Stimulated activated CD4-positive, alpha-beta T cell treated with anti-CD3 and anti-CD28 coated beads, Interleukin-2, amount 100 ng/mL, for 4 hours (primary cell): Measurements from ENCODE around the gene GIN1.
"Not testable (repeated sequence)": the region's sequence is repeated elsewhere in the genome, so short reads cannot be mapped to it uniquely, and the experiment has no call there.

ENCODE experiments used
- DNase-seq: peaks from one replicate; pipeline ENCODE4 v3.0.0-alpha.2; 2020; ENCODE audit warnings: low read depth

The GIN1 gene, protein sequence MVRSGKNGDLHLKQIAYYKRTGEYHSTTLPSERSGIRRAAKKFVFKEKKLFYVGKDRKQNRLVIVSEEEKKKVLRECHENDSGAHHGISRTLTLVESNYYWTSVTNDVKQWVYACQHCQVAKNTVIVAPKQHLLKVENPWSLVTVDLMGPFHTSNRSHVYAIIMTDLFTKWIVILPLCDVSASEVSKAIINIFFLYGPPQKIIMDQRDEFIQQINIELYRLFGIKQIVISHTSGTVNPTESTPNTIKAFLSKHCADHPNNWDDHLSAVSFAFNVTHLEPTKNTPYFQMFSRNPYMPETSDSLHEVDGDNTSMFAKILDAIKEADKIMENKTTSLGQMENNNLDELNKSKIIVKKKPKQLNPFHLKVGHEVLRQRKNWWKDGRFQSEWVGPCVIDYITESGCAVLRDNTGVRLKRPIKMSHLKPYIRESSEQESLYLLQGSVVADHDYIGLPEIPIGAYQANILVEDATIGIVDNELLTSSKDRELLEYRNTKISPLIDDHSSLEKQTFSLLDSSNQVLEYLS

DNA sequence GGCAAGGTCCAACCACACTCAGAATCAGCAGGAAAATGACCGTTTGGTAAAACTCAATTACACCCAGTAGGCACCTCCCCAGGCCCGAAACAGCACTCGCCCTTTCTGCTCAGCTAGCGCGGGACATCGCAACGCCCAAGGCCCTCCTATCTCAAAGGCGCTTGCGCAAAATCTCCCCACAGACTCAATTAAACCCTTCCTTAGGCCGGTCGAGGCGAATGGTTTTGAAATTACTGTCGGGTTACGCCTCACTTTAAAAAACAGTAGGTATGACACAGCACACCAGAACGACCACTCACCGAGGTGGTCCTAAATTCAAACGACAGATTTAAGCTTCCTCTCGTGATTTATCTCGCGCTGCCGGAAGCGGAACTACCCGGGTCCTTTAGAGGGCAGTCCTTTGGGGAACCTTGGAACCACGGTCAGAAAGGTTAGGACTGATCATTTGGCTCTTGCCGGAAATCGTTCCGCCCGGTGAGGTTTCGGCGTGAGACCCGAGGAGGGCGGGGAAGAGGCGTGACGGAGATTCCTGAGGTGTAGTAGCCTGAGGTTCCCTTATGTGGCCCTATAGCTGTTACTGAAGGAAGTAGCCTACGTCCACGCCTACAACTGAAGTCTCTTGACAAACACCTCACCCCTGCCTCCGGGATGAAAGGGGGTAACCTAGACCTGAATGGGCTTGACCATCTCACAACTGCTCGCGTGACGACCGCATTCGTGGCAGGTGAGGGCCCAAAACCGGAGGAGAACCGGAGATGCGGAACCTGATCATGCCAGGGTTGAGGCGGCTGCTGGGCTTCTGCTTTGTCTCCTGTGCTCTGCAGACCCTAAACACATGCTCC, at the start of gene GIN1, which contains the start of gene PPIP5K2:
TSS of gene GIN1 (minus strand) at position 374 of the 842 bp plus-strand sequence. CDS start 11,431 bp downstream, outside the sequence.
TSS of gene PPIP5K2 (plus strand) at position 537 of the 842 bp plus-strand sequence. CDS start 9,289 bp downstream, outside the sequence.
- DNase-seq = peak; percentile 94

DNA sequence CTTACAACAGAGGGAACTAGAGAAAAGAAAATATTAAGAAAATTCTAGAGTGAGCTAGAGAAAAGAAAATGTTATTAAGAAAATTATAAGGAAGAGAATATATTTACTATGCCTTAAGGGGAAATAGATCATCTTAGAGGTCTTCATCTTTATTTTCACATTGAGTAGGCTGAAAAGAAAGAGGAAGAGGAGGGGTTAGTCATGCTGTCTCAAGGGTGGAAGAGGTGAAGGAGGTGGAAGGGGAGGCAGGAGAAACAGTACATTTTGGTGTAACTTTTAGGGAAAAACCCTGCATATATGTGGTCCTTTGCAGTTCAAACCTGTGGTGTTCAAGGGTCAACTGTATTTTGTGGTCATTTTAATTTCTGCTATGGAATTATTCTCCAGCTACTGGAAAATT, 46.8 kb upstream of the GIN1 start:
- DNase-seq = no peak

DNA sequence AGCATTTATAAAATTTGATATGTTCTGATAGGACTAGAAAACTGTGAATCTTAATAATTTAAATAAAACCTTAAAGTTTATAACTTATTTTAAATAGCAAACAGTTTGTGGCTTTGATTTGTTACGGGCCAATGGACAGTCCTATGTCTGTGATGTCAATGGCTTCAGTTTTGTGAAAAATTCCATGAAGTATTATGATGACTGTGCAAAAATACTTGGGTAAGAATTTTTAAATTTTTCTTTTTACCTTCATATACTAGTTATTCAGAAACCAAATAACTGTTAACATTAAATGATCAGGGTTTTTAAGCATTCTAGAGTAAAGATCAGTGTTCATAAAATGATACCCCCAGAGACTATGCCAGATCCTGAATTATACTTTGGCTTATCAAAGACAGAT, 31.2 kb upstream of the GIN1 start:
- no peak for DNase-seq

DNA sequence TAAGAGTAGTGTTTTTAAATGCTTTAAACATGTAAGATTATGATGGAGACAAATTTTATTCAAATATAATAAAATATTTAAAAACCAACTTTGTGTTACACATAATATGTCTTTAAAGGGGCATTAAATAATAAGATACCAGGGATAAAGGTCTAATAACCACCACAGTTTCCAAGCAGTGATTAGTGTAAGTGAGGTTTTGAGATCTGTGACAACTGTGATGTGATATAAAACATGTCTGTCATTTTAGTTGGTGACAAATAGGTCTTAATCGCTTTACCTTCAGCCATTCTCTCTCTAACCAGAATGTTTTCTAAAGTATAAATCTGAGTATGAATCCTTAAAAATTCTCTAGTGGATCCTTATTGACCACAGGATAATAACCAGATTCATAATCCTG, 28.3 kb upstream of the GIN1 start:
- no peak for DNase-seq

DNA sequence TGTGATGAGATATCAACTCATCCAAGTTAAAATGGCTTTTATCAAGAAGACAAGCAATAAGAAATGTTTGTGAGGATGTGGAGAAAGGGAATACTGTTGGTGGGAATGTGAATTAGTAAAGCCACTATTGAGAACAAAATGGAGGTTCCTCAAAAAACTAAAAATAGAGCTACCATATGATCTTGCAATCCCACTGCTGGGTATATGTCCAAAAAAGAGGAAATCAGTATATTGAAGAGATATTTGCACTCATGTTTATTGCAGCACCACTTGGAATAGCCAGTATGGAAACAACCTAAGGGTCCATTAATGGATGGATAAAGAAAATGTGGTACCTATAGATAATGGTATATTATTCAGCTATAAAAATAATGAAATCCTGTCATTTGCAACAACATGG, 25.3 kb upstream of the GIN1 start:
- no peak for DNase-seq

DNA sequence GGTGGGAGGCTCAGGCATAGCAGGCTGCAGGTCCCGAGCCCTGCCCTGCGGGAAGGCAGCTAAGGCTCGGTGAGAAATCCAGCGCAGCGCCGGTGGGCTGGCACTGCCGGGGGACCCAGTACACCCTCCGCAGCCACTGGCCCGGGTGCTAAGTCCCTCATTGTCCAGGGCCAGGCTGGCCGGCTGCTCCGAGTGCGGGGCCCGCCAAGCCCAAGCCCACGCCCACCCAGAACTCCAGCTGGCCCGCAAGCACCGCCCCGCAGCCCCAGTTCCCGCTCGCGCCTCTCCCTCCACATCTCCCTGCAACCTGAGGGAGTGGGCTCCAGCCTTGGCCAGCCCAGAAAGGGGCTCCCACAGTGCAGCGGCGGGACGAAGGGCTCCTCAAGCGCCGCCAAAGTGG, 22.2 kb upstream of the GIN1 start:
- DNase-seq = not testable (repeated sequence)

DNA sequence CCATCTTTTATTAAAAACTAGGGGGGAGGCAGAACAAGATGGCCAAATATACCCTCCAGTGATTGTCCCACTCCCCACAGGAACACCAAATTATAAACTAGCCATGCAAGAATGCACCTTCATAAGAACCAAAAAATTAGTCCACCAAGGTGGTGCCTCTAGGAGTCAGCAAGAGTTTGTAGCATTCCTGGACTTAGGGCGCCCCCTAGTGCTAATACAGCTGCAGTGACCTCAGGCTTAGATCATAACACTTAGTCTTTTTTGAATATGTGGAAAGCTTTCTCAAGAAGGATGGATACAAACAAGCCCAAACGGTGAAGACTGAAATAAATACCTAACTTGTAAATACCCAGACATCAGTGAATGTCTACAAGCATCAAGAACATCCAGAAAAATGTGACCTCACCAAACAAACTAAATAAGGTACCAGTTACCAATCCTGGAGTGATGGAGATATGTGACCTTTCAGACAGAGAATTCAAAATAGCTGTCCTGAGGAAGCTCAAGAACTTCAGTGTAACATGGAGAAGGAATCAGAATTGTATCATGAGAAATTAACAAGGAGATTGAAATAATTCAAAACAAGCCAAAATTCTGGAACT, 19.4 kb upstream of the GIN1 start:
- DNase-seq = peak; percentile 73

DNA sequence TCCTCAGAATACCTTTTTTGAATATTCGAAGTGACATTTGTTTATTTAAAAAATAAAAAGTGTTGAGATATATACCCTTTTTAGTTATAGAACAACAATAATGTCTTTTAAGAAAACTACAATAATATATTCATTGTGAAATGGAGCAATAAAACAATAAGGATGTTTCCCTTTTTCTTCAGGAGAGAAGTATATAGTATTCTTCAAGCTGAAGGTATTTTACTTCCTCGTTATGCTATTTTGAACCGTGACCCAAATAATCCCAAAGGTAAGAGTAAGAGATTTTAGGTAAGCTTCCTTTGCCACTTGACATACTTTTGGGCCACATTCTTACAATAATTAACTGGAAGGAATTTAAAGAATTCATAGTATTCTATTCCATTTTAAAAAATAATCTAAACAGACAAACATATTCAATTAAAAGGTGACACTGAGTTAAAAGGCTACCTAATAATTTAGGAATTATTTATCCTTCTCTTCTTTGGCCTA, 18.3 kb upstream of the GIN1 start:
- DNase-seq = no peak

DNA sequence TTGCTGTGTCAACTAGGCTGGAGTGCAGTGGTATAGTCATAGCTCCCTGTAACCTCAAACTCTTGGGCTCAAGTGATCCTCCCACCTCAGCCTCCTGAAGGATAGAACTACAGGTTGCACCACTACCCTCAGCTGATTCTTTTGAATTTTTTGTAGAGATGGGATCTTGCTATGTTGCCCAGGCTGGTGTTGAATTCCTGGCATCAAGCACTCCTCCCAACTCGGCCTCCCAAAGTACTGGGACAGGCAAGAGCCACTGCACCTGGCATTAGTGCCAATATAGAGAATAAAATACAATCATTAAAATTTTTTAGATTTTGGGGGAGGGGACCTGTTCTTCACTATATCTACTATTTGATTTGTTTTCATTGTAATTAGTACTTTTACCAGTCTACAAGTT, 15.5 kb upstream of the GIN1 start:
- DNase-seq = no peak

DNA sequence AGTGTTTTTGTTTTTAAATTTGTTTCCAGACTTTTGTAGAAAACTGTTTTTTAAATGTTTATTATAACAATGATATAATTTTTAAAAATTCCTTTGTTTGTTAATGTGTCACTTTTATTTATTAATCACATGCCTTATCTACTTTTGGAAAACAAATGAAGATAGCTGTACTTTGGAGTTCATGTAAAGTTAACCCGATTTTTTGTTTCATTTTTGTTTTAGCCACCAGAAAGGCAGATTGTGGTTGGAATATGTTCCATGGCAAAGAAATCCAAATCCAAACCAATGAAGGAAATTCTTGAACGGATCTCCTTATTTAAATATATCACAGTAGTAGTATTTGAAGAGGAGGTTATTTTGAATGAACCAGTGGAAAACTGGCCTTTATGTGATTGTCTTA, 13.3 kb upstream of the GIN1 start:
- no peak for DNase-seq

DNA sequence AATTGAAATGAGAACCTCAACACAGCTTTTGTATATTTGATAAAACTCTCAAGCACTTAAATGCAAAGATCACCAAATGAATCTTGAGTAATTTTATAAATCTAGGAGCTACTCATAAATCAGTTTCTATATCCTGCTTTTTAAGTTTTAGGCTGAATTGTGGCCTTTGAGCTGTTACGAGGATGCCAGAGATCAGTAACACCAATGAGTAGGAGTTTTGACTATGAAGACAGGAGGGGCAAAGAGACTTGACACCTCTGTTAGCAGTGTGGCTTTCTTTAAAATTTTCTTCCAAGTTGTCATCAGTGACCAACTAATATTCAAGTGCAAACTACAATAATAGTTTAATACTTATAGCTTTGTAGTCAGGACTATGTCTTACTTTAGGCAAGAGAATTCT, 12.7 kb upstream of the GIN1 start:
- no peak for DNase-seq

DNA sequence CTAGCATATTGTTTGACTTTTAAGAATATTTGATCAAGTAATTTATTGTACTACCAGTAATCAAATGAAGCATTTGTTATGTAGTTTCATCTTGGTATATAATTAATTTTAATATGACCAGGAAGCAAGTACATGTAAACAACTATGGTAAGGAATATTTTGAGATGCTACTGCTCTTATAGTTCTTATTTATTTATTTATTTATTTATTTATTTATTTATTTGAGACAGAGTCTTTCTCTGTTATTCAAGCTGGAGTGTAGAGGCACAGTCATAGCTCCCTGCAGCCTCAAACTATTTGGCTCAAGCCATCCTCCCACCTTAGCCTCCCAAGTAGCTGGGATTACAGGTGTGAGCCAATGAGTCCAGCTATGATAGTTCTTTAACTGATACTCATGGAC, 8.3 kb upstream of the GIN1 start:
- no peak for DNase-seq

DNA sequence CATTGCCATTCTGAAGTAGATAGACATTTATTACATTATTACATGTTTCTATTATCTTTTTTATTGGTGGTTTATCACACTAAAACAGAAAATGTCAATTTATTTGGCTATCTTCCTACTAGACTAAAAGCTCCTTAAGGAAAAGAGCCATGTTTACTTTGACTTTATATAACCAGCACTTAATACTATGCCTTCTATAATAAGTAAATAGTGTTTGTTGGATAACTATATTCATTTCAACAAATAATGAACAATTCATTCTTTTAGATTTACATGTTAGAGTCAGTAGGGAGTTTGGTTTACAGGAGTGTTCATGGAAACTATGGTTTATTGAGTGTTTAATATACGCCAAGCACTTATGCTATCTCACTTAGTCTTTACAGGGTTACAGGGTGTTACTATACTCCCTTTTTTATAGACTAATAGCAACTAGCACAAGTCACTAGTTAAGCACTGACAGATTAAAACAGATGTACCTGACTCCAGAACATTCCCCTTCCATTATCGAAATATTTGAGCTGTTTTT, 7.4 kb upstream of the GIN1 start:
- no peak for DNase-seq

DNA sequence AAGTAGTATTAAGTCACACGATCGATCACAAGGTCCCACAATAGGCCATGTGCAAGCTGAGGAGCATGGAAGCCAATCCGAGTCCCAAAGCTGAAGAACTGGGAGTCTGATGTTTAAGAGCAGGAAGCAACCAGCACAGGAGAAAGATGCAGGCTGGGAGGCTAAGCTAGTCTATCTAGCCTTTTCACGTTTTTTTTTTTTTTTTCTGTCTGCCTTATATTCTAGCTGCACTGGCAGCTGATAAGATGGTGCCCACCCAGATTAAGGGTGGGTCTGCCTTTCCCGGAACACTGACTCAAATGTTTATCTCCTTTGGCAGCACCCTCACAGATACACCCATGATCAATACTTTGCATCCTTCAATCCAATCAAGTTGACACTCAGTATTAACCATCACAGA, 6.6 kb upstream of the GIN1 start:
- DNase-seq = no peak

DNA sequence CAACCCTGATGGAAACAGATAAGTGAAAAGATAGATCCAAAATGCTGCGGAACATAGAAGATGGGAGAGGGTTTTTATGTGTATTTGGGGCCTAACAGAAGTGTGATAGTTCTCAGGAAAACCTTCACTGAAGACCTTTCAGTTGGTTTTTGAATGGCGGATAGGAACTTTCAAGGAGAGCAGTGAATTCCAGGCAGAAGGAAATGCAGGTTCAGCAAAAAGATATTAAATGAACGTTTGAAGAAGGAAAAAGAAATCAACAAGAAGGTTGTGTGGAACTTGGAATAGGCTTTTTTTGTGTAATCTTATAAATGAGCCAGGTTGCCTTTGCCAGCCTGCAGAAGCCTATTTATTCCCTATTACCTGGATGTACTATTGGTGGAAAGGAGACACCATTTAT, 2.3 kb upstream of the GIN1 start:
- DNase-seq = no peak

DNA sequence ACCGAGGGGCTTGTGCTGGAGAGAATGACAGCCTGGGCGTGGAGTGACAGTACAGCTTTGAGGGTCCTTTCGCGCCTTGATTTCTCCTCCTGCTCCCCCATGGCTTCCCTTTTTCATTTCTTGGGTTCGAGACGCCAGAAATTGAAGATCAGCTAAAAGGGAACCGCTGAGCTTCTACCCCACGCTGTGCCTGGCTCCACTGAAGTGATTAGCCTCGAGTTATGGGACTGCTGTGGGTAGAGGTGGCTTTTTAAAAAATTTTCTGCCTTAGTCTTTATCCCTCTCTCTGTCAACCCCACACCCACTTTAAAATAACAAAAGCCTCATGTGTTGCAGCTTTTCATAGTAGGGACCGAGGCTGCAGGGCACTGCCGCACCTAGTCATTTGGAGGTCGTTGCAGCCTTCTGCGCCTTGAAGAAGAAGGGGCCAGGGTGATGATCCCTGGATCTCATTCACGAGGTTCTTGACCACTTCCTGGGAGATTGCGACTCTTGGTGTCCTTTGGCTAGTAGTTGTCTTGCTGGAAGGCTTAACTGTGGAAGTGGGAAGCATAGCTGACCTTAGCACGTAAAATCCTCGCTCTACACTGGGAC, 766 bp upstream of the GIN1 start:
- no peak for DNase-seq

DNA sequence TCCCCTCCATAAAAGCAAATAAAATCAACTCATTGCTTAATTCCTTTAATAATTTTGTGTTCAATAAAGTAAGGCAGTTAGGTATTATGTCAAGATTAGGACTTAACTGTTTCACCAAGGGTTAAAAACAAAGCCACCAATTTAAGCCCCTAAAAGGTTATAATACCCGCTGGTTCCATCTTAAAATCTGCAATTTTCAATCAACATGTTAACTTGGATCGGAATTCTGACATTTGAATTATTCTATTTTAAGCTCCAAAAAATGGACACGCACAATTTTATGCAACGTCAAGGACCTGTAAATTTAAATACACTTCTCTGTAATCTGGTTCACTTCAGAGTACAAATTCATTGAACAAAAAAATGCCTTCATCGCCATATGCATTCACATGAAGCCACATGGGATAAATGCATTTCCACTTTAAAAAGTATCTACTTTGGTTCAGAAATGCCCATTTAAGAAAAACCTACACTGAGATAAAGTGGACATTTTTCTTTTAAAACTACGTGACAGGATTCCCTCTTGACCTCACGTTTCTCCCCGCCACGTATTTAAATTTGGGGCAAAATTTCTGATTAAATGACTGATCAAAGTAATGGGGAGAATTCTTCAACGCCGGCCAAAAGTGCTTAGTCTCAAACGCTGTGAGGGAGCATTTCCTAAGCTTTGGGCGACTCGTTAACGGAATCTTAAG, 721 bp downstream of the GIN1 start:
- DNase-seq = no peak

DNA sequence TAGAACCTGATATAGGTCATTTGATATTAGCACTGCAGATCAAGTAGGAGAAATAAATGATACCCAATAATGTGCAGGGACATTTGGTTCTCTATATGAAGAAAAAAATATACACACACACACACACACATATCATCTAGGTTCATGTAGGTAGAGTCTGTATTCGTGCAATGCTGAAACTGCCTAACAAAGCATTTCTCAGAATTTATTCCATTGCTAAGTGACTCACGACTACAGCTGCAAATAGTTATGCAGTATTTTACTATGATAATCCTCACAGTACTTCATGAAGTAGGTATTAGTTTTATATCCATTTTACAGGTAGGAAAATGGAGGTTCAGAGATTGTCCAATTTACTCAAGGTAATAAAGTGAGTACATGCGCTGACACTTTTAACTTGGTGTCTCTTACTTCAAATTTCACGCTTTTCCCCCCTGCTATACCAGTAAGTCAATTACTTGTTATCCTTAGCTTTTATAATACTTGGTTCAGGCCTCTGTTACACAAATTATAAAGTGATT, 2.4 kb downstream of the GIN1 start:
- no peak for DNase-seq

DNA sequence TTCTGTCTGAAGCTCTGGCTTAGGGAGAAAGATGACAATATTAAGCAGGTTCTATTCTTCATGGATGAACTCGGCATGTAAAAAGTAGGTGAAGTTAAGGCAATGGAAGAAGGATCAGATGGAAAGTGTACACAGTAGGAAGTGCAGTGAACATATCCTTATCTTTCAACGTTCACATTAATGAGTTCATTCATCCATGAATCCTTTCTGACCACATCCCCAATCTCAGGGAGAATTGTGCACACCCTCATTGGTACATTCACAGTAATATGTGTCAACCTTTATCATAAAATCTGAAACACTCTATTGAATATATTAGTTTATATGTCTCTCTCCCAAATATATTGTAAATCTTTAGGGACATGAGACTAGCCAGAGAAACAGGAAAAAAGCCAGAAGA, 5.5 kb downstream of the GIN1 start:
- no peak for DNase-seq

DNA sequence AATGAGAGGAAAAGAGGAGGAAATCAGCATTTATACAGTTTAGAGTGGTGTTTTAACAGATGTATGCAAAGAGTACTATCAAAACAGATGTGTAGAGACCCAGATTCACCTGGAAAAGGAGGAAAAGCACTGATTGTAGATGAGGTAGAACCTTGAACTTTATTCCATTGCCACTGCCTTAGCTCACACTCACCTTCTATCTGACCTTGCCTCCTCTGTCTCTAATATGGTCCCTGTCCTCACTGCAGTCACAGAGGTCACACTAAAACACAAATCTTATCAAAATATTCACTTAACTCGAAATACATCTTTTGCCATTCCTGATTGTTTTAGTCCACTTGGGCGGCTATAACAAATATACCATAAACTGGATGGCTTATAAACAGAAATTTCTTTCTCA, 7.0 kb downstream of the GIN1 start:
- DNase-seq = no peak

DNA sequence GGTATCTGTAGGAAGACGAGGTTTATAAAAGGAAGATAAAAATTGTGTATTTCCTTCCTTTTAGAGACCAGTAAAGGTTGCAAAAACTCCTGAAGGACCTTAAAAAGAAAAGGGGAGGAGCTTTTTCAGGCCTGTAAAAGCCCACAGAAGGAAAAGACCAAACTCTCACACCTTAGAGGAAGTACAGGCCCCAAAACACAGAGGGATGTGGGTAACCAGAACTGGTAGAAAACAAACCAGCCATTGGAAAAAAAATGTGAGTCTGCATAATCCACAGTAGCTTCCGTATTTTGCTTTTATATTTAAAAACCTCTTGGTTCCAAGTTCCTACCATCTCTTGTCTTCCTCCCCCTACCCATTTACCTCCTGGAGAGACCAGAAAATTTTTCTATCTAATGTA, 8.5 kb downstream of the GIN1 start:
- no peak for DNase-seq
